Activated gamma-delta T cell treated with anti-CD3 and anti-CD28 coated beads, Interleukin-2, amount 50 U/mL, for 16 hours (primary cell): ENCODE results near the gene GSN.

Experiments
- DNase-seq: peaks from one replicate; pipeline ENCODE4 v3.0.0-alpha.2; 2020; ENCODE audit warnings: low read depth

Gene GSN

GRCh38 chr9:121273064-121273775, 5.3 kb downstream of the GSN start:
- DNase-seq = no peak

GRCh38 chr9:121274851-121275250, 6.9 kb downstream of the GSN start:
- DNase-seq = no peak

GRCh38 chr9:121275781-121276658, 8.1 kb downstream of the GSN start:
- no peak for DNase-seq

- DNase-seq = no peak
Measured at GRCh38 chr9:121277026-121277425, 9.1 kb downstream of the GSN start.

DNA sequence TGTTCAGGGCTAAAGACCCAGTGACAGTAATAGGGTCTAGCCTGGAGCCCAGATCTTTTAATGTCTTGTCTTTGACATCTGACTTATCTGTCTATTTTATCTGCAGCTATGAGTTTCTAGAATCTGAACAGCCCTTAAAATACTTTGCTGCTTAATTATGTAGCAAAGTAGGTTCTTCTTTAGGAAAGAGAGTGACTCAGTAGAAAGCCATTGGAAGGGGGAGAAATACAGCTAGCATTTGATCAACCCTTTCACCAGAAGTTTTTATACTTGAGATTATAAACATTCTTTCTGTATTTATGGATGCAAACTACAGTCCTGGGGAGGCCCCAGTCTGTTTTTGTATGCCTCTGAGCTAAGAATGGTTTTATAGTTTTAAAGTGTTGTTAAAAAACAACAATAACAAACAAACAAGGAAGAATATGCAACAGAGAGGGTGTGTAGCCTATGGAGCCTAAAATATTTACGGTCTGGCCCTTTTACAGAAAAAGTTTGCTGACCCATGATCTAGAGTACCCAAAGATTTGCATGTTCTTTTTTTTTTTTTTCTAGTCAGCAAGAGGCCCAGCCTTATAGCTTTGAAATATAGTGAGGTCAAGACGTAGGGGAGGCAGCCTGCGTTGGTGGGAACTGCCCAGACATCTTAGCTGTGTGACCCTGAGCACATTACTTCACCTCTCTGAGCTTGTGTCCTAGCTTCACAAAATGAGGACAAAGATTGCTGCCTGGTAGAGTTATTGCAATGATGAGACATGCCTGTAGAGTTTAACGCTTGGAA, 9.7 kb downstream of the GSN start:
- no peak for DNase-seq

- DNase-seq = no peak
Measured at GRCh38 chr9:121278477-121279261, 10.7 kb downstream of the GSN start.

GRCh38 chr9:121279776-121280388, 11.9 kb downstream of the GSN start:
- no peak for DNase-seq

- DNase-seq = no peak
Measured at GRCh38 chr9:121280715-121281613, 13.0 kb downstream of the GSN start.

- no peak for DNase-seq
Measured at GRCh38 chr9:121281614-121282276, 13.8 kb downstream of the GSN start.

DNA sequence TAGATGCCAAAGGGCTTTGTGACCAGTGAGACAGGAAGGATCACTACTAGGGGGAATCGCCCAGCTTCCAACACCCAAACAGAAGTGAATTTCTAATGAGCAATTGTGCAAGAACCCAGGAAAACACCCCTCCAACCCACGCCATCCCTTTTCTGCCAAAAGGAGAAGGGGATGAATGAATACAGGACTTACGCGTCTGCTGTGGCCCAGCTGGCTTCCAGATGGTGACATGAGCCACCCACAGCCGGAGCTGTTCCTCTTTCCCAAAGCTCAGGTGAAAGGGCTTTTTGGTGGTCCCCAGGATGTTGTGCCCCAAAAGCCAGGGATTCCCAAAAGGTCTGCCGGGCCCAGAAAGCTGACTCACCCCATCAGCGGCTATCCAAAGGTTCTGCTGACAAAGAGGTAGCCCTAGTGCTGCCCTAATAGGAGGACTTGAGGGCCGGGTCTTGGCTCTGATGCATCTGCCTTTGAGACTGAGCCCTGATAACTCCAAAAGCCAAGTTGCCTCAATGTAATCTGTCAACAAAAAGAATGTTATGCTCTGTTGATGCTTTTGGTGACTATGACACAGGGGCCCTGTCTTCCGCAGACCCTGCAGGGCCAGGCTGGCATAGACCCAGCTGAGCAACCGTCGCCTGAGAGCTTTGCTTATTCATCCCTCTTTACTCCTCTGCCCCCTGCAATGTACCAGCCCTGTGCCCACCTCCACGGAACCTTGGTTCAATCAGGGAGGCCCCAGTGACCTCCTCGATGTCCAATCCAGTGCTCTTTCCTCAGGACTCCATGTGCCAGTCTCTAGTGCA, 14.5 kb downstream of the GSN start:
- no peak for DNase-seq

DNA sequence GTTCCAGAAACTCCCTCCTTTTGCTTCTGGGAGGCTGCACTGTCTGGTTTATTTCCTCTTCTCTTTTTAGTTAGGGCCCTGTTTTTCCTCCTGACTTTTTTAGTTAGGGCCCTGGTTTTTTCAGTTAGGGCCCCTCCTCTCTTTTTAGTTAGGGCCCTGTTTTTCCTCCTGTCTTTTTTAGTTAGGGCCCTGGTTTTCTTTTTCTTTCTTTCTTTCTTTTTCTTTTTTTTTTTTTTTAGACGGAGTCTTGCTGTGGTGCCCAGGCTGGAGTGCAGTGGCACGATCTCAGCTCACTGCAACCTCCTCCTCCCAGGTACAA, 15.1 kb downstream of the GSN start:
- DNase-seq = no peak

- DNase-seq = no peak
Measured at GRCh38 chr9:121283856-121284732, 16.1 kb downstream of the GSN start.

GRCh38 chr9:121284733-121285451, 16.9 kb downstream of the GSN start:
- no peak for DNase-seq

- DNase-seq = no peak
Measured at GRCh38 chr9:121285835-121286687, 18.1 kb downstream of the GSN start.

GRCh38 chr9:121286688-121286972, 18.7 kb downstream of the GSN start:
- no peak for DNase-seq

DNA sequence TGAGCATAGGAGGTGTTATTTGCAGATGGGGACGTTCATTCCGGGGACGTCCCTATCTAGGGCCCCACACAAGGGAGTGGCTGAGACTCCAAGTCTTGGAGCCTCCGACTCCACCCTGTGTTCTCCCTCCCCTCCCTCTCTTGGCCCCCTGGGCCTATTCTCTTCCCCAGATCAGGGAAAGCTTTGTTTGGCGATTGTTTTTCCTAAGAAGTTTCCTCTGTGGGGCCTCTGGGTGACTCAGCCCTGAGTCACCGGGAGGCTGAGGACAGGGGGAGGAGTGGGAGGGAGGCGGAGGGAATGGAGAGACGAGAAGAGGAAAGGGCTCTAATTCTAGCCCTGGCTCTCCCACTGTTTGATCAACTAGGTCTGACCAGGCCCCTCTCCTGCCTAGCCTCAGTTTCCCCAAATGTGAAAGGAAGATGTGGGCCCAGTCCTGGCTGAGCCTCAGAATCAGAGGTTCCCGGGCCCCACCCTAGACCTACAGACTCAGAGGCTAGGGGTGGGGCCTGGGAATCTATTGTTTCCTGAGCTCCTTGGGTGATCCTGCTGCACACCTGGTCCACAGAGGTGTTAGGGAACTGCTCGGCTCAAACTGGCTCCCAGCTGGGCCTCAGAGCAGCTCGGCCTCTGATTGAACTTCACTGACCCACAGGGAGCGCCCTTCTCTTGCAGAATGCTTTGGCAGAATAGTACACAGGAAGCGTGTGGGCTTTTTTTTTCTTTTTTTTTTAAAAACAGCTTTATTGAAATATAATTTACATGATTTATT, 19.2 kb downstream of the GSN start:
- no peak for DNase-seq
